HG03103 (cell line): ENCODE data around the gene MED7.
"Not testable (repeated sequence)": the region's sequence is repeated elsewhere in the genome, so short reads cannot be mapped to it uniquely, and the experiment has no call there.

Source experiments
- ATAC-seq: cut with Tn5 transposase; IDR thresholded peaks from one replicate; pipeline ENCODE4 v1.9.1; 2021; ENCODE audit warnings: low read depth; ENCODE audit not compliant: unreplicated experiment

Gene MED7

GRCh38 chr5:157142317-157143126 is at the start of gene MED7:
Gene MED7, minus strand, starts transcription at chr5:157142865. Its CDS starts 3,434 bp downstream, at chr5:157139431.
- peak; percentile 100 for ATAC-seq

GRCh38 chr5:157189223-157189622 is 46.6 kb upstream of the MED7 start:
- peak; percentile 70 for ATAC-seq

DNA sequence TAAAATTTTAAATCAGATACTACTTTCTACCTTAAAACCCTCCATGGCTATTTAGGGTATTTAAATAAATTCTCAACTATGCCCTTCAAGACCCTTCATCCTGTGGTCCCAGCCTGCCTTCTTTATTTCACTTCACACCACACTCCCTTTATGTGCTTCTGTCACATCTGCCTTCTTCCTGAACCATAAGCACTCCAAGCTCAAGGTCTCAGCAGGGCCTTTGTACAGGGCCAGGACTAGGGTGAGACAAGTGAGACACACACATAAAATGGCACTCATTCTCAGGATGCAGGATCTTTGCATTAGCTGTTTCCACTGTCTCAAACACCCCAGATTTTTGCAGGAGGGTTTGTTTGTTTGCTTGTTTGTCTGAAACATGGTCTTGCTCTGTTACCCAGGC is 45.6 kb upstream of the MED7 start:
- no peak for ATAC-seq

DNA sequence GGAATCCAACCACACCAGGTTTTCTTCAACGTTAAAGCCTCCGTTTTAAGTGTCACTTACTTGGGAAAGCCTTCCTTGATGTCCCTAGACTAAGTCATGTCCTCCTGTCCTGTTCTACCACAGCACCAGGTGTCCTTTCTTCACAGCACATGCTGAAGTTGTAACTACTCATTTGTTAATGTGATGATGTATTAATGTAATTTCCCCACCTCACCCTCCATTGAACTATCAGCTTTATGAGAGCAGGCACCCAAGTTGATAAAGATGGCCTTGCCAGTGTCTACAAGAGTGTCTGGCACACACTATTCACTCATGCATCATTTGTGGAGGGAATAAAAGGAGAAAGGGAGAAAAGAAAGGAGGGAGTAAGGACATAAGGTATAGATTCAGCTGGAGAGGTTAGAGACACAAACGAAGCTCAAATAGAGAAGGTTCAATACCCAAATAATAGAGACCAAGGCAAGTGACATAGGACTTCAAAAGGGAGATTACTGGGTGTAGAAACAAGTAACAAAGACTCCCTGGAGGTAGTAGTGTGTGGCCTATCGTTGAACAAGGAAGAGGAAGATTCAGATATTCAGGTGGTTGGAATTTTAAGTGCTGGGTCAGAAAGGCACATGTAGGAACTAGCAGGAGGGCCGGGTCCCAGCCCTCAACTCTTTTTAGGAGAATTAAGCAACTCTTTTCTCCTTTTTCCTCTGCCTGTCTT is 44.5 kb upstream of the MED7 start:
- ATAC-seq = no peak

DNA sequence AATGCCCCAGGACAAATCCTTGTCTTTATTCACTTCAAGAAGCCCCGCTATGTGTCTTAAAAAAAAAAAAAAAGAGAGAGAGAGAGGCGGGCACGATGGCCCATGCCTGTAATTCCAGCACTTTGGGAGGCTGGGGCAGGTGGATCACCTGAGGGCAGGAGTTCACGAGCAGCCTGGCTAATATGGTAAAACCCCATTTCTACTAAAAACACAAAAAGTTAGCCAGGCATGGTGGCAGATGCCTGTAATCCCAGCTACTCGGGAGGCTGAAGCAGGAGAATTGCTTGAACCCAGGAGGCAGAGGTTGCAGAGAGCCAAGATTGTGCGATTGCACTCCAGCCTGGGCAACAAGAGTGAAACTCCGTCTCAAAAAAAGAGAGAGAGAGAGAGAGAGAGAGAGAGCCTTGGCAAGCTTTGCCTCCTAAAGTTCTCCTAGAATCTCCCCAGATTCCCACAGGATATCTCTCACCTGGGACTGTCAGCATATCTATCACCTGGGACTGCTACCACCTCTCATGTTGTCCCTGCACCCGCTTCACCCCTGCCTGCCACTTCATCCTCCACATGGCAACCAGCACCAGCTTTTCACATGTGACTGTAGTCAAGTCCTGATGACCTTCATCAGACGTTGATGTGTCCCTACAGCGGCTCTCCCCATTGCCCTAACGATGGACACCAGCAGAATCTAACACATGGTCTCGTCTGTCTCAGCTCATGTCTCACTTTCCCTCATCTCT is 43.8 kb upstream of the MED7 start:
- no peak for ATAC-seq

DNA sequence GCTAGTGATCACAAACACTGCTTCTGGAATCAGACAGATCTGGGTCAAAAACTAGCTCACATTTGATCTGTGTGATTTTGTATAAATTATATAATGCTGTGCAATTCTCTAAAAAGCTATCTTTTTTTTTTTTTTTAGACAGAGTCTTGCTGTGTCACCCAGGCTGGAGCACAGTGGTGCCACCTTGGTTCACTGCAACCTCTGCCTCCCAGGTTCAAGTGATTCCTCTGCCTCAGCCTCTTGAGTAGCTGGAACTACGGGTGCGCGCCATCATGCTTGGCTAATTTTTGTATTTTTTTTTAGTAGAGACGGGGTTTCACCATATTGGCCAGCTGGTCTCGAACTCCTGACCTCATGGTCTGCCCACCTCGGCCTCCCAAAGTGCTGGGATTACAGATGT is 42.5 kb upstream of the MED7 start:
- ATAC-seq = not testable (repeated sequence)

DNA sequence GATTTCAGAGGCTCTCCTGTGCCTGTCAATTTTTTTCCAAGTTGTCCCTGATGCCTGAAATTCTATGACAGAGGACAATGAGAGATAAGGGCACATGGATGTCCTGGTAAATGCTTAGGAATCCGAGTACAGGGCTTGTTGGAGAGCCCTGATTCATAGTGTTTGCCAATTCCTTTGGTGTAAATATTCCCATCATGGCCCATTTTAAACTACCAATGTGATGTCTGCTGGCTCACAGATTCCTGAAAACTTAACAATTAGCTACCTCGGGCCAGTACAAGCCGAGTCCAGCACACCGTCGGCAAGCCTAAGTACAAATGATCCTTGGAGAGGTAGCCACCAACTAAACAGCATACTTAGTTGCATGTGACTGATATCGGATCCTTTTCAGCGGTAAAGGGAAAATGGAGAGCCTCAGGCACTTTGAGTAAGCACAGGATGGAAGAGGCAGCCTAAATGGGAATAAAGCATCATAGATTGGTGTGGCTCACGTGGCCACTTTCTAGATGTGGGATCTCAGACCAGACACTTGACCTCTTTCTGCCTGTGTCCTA is 41.5 kb upstream of the MED7 start:
- no peak for ATAC-seq

- no peak for ATAC-seq
Measured at GRCh38 chr5:157182143-157182757, 39.6 kb upstream of the MED7 start.

- no peak for ATAC-seq
Measured at GRCh38 chr5:157180374-157181264, 38.0 kb upstream of the MED7 start, which contains the start of gene ITK. Gene ITK, plus strand, starts transcription at chr5:157180840. Its CDS starts 138 bp downstream, at chr5:157180978.

DNA sequence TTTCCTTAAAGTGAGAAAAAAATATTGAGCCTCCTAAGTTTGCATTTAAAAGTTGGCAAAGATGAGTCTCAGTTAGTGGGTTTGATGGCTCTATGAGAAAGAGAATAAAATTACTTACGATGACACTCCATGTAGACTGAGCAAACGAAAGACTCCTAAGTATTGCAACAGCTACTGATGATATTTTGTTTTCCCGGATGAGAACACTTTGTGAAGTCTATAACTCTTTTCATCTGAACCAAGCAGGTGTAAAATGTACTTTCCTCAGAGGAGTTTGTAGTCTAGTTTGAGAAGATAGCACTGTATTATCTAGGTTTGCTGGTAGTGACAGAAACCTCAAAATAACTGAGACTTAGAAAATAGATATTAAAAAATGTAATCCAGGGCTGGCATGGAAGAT is 36.3 kb upstream of the MED7 start:
- ATAC-seq = no peak

DNA sequence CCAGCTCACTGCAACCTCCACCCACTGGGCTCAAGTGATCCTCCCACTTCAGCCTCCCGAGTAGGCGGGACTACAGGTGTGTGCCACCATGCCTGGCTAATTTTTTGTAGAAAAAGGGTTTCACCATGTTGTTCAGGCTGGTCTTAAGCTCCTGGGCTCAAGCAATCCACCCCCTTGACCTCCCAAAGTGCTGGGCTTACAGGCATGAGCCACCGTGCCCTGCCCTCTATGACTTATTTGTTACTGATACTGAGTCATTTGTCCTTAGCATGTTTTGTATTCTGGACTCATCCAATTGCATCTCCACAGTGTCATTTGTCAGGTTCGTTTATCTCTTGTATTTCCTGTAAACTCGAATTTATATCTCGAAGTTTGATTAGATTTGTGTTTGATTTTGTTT is 35.3 kb upstream of the MED7 start:
- ATAC-seq = no peak

DNA sequence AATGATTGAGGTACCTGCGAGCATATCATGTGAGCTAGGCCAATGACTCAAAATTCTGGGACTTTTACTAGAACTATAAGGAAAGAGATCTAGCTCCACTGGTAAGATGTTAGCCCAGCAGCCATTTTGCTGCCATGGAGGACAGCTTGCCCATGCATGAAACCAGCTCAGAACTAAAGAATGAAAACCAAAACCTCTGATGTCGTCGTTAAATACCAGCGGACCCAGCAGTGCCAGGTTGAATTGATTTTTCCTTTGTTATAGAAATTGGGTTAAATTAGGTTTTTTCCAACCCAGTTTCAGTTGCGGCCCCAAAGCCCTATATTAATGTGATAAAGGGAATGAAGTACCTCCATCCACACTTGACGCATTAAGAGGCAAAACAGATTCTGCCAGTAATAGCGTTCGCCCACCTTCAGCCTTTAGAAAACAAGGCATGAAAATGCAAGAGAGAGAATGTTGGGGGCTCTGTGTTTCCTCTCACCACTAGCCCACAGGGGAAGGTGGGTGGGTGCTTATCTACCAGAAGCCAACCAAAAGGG is 32.5 kb upstream of the MED7 start:
- no peak for ATAC-seq

- peak; percentile 97 for ATAC-seq
Measured at GRCh38 chr5:157172403-157172802, 29.7 kb upstream of the MED7 start.

DNA sequence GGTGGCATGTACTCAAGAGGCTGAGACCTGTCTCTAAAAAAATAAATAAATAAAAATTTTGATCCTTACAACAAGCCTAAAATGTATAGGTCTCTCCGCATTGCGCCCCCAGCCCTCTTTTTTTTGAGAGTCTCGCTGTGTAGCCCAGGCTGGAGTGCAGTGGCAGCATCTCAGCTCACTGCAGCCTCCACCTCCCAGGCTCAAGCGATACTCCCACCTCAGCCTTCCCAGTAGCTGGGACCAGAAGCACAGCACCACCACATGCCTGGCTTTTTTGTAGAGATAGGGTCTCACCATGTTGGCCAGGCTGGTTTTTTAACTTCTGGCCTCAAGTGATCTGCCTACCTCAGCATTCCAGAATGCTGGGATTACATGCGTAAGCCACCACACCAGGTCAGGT is 25.6 kb upstream of the MED7 start:
- no peak for ATAC-seq

DNA sequence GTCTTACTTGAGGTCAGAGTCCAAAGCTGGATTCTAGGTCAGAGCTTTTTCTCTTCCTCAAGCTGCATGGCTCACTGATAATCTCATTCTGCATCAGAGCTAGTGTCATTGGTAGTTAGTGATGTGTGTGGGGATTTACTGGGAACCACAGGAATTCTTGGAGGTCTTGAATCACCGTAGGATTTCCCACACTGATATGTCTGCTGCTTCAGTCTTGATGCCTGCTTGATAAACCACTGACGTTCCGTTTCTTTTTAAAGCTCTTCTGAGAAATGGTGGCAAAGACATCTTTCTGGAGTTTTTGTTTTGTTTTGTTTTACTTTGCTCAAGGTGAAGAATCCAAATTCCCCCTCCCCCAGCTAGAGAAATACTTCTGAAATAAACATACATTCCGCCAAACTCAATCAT is 24.6 kb upstream of the MED7 start:
- no peak for ATAC-seq

GRCh38 chr5:157166214-157167213 is 23.8 kb upstream of the MED7 start, which contains the start of gene GARIN3:
Gene GARIN3, minus strand, starts transcription at chr5:157166264. Its CDS starts 96 bp downstream, at chr5:157166168.
- ATAC-seq = no peak

DNA sequence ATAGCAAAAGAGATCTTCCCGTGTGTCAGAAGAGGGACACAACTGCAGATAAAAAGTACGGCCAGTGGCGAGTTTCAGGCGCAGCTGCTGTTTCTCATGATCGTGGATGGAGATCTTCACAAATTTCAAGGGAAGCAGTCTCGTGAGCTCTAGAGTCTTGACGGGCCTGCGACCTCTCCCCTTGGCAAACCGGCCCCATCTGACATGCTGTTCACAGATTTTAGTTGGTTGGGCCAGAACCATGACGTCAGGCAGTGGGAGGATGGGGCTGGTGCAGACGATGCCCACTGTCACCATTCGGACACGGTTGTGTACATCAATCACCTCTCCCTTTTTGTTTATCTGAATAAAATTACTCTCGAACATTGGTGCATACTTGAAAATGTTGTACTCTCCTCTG is 23.0 kb upstream of the MED7 start:
- ATAC-seq = no peak

DNA sequence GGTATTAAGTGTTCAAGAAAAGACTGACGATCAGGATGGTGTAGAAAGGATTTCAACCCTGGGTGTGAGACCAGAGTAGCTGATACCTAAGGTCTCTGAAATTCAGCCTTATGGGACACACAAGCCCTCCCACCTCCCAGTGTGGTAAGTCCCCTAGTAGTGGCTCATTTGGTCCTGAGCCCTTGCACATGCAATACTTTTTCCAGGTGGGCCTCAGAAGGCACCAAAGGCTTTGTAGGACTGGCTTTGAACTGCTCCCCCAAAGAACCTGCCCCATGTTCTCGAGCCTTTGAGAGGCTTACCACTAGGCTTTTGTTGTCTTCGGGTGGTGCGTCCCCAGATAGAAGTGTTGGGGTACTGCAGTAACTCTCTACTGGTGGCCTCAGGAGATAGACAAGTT is 22.6 kb upstream of the MED7 start:
- no peak for ATAC-seq
